SH-SY5Y (cell line): ENCODE data around the gene ELOB.

ENCODE experiments used
- GATA2 ChIP-seq: IDR thresholded peaks from 2 replicates; pipeline ENCODE4 v1.6.1; 2011; ENCODE audit warnings: mild to moderate bottlenecking, low read depth, low read length
- GATA3 ChIP-seq: IDR thresholded peaks from 2 replicates; pipeline ENCODE4 v1.6.1; 2011; ENCODE audit warnings: low read depth, mild to moderate bottlenecking, low read length, moderate library complexity

DNA sequence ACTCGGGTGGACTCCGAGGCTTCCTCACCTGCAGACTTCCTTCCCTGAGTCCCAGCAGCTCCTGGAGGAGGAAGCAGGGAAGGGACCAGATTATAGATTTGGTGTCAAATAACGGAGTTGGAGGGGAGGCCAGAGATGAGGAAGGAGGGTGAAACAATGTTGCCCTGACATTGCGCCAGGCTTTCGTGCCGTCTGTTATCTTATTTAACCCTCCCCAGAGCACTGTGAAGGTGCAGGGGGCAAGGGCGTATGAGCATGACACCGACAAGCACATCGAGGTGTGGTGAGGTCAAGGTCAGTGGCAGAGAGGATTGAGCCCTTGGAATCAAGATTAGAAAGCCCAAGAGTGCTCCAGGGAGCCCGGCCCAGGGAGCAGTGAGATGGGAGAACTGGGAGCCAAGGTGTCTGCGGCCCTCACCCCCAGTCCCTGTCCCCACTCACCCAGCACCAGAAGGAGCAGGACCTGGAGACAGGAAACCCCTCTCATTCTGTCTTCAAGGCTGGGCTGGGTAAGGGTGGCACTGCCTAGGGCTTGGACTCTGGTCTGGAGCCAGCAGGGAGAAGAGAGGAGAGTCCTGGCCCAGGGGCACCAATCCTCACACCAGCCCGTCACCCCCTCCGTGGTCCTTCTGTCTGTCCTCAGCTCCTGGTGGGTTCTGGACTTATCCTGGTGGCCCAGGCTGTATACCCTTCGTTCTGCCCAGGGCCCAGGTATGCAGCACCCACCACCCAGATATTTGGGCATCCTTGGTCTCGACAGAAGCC, 9.2 kb upstream of the ELOB start:
- TF ChIP-seq GATA2, result no peak
- no peak for TF ChIP-seq GATA3
